Measurements from ENCODE around the gene B4GALT4. TPM values are rescaled to one million over a fixed set of nuclear protein-coding genes. Genes with fewer than 3 reads are reported as not detected.

B4GALT4 gene
- total RNA-seq, 1 experiment from 2014 or later = 46.5 TPM

GRCh38 chr3:119236756-119237155, 3.9 kb downstream of the B4GALT4 start:
- Histone ChIP-seq H4K20me1 (ENCODE audit: control insufficient read depth, insufficient read depth, insufficient read length) (no peaks in the 10 kb centered on the region), H2BK12ac (ENCODE audit: insufficient read length, low read depth, low read length) (no peak overlapping the region), H3K27ac (ENCODE audit: insufficient read length, low read depth, low read length) (no peak overlapping the region), H4K8ac (replicated peaks; ENCODE audit: insufficient read length, low read depth, low read length) (no peak overlapping the region), H3K4me1 (ENCODE audit: insufficient read depth, low read length) (no peaks in the 10 kb centered on the region), H3K23ac (ENCODE audit: insufficient read length, low read depth, low read length) (no peak overlapping the region), H2BK20ac (ENCODE audit: low read depth, low read length, poor library complexity, severe bottlenecking) (no peak overlapping the region), H3K4ac (ENCODE audit: low read depth, low read length) (no peak overlapping the region), H2BK5ac (ENCODE audit: insufficient read length, low read length) (no peak overlapping the region), H3K23me2 (ENCODE audit: insufficient read length, low read depth, low read length, poor library complexity, severe bottlenecking) (peaks cover 8% of the 10 kb centered on the region), H3T11ph (ENCODE audit: low read length) (no peak overlapping the region), H3K9ac (ENCODE audit: extremely low read depth, insufficient read length, low read length) (no peak overlapping the region), H3K9me3 (ENCODE audit: control insufficient read depth, low read depth, low read length) (no peaks in the 10 kb centered on the region), H2BK15ac (ENCODE audit: low read depth, low read length) (no peak overlapping the region), H3K79me2 (ENCODE audit: insufficient read depth, low read length) (peaks cover 17% of the 10 kb centered on the region), H4K5ac (ENCODE audit: insufficient read length, low read depth, low read length) (no peak overlapping the region), H3K56ac (ENCODE audit: insufficient read length, low read depth, low read length) (no peak overlapping the region), H2BK120ac (ENCODE audit: low read depth, low read length, poor library complexity, severe bottlenecking) (no peak overlapping the region), H3K18ac (ENCODE audit: insufficient read length, low read depth, low read length) (no peak overlapping the region), H3K4me2 (ENCODE audit: insufficient read depth, insufficient read length, low read length) (no peak overlapping the region), H2AK5ac (ENCODE audit: insufficient read length, low read length) (no peak overlapping the region), H3K79me1 (ENCODE audit: insufficient read depth, low read depth, low read length, poor library complexity, severe bottlenecking) (no peaks in the 10 kb centered on the region), H3K14ac (ENCODE audit: insufficient read depth, low read length) (no peak overlapping the region), H4K91ac (ENCODE audit: insufficient read length, low read depth, low read length) (no peak overlapping the region), H3K27me3 (ENCODE audit: insufficient read depth, low read length) (no peaks in the 10 kb centered on the region), H2AFZ (ENCODE audit: low read length) (no peak overlapping the region)
- Mint-ChIP-seq H3K4me3 (no peak overlapping the region), H3K27ac (no peak overlapping the region), H3K4me1 (peaks cover 11 to 12% of the 10 kb centered on the region in 2 experiments), H3K9me3 (no peaks in the 10 kb centered on the region; a peak in 1 of 5 replicates), H3K36me3 (ENCODE audit: insufficient read depth in 1 of 3, low read depth in 3 of 3) (peaks cover 16 to 48% (median 47%) of the 10 kb centered on the region in 3 experiments; a peak in 6 of 7 replicates), H3K27me3 (ENCODE audit: low read depth) (no peaks in the 10 kb centered on the region)
- no peak for DNase-seq
- WGBS (ENCODE audit: extremely low coverage, insufficient read length, low lambda C conversion rate) = no CpG with 5 or more reads among the region's 7 CpGs
- no peak for TF ChIP-seq CTCF (conservative IDR thresholded peaks at IDR 0.05)
